Right atrium auricular region (tissue), 2 donors: ENCODE data around the gene DNAJC22. TPM values are rescaled to one million over a fixed set of nuclear protein-coding genes. Genes with fewer than 3 reads are reported as not detected.

Experiments used
- DNase-seq: peaks from one replicate; pipeline ENCODE4 v3.0.0-alpha.2; 2019; ENCODE audit warnings: low spot score
- H3K27ac ChIP-seq, 2 donors: fragments of 200-600 bp; sonication (generic); 1 replicate in 1 of 2; 2 replicates in 1 of 2; pipeline ENCODE4 v1.5.1; 2016 to 2019
- H3K27me3 ChIP-seq, 2 donors: fragments of 200-600 bp; sonication (generic); one replicate each; pipeline versions ENCODE4 v1.5.1 to v1.6.0; 2017 to 2019
- H3K36me3 ChIP-seq: fragments of 200-600 bp; sonication (generic); one replicate; pipeline ENCODE4 v1.5.1; 2016
- H3K4me1 ChIP-seq, 2 donors: fragments of 200-600 bp; sonication (generic); one replicate each; pipeline versions ENCODE4 v1.5.1 to v1.6.0; 2017 to 2019
- H3K4me3 ChIP-seq, 2 donors: fragments of 200-600 bp; sonication (generic); 1 replicate in 1 of 2; 2 replicates in 1 of 2; pipeline ENCODE4 v1.5.1; 2017 to 2019; ENCODE audit warnings: mild to moderate bottlenecking in 1 of 2, moderate library complexity in 1 of 2
- H3K9me3 ChIP-seq, 2 donors: fragments of 200-600 bp; sonication (generic); one replicate each; pipeline ENCODE4 v1.5.1; 2019
- total RNA-seq, 2 donors: library from RNA; depleted of rRNA; stranded (reverse); fragments of >200 nt; gene quantifications; one replicate each; pipeline ENCODE4 v1.1.0, GENCODE V29; 2016
- TF ChIP-seq, protein P1 (sequence below), 2 donors: fragments of 200-600 bp; sonication (generic); IDR thresholded peaks; one replicate each; pipeline ENCODE4 v1.5.1; 2019; ENCODE audit warnings: antibody characterized with exemption in 2 of 2

The DNAJC22 gene
- total RNA-seq, 2 donors from 2014 or later: 0.93 to 1.2 TPM

DNA sequence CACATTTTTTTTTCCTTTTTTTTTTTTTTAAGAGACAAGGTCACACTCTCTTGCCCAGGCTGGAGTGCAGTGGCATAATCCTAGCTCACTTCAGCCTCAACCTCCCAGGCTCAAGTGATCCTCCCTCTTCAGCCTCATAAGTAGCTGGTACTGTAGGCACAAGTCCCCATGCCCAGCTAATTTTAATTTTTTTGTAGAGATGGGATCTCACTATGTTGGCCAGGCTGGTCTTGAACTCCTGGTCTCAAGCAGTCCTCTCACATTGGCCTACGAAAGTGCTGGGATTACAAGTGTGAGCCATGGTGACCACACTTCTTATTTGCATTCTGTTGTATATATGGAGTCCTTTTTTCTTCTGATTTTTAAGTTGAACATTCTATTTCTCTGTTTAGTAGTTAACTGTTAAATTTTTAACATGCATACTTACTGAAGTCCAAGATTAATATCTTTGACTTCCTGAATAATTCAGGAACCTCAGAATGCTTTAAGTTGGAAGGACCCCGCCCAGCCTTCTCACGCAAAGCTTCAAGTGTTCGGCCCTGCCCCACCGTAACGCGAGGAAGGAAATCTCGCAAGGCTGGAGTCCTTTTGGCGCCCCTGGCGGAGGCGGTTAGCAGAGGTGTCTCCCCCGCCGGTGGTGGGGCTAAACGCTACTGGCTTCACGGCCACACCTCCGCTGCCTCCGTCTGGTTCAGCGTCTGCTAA, 42.1 kb downstream of the DNAJC22 start:
- no peaks in the 10 kb centered on the region for H3K36me3 ChIP-seq
- no peak overlapping the region for H3K4me3 ChIP-seq
- no peaks in the 10 kb centered on the region for H3K4me1 ChIP-seq
- H3K27me3 ChIP-seq: no peaks in the 10 kb centered on the region
- no peaks in the 10 kb centered on the region for H3K9me3 ChIP-seq
- TF ChIP-seq, protein P1, sequence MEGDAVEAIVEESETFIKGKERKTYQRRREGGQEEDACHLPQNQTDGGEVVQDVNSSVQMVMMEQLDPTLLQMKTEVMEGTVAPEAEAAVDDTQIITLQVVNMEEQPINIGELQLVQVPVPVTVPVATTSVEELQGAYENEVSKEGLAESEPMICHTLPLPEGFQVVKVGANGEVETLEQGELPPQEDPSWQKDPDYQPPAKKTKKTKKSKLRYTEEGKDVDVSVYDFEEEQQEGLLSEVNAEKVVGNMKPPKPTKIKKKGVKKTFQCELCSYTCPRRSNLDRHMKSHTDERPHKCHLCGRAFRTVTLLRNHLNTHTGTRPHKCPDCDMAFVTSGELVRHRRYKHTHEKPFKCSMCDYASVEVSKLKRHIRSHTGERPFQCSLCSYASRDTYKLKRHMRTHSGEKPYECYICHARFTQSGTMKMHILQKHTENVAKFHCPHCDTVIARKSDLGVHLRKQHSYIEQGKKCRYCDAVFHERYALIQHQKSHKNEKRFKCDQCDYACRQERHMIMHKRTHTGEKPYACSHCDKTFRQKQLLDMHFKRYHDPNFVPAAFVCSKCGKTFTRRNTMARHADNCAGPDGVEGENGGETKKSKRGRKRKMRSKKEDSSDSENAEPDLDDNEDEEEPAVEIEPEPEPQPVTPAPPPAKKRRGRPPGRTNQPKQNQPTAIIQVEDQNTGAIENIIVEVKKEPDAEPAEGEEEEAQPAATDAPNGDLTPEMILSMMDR (IDR thresholded peaks at IDR 0.05): no peak
- H3K27ac ChIP-seq: no peak overlapping the region
- DNase-seq: no peak

DNA sequence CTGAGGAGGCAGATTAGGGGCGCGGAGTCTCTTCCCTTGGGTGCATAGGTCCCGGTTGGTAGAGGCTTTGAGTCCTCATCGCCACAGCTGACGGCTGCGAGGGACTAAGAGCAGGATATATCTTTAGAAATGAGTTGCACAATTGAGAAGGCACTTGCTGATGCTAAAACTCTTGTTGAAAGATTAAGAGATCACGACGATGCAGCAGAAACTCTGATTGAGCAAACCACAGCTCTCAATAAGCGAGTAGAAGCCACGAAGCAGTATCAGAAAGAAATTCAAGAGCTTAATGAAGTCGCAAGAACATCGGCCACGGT, 42.7 kb downstream of the DNAJC22 start:
- DNase-seq: no peak
- Histone ChIP-seq H3K36me3 (no peaks in the 10 kb centered on the region), H3K4me3 (no peak overlapping the region), H3K27ac (no peak overlapping the region), H3K27me3 (no peaks in the 10 kb centered on the region), H3K4me1 (no peaks in the 10 kb centered on the region), H3K9me3 (no peaks in the 10 kb centered on the region)
- TF ChIP-seq, protein P1 (IDR thresholded peaks at IDR 0.05): no peak

DNA sequence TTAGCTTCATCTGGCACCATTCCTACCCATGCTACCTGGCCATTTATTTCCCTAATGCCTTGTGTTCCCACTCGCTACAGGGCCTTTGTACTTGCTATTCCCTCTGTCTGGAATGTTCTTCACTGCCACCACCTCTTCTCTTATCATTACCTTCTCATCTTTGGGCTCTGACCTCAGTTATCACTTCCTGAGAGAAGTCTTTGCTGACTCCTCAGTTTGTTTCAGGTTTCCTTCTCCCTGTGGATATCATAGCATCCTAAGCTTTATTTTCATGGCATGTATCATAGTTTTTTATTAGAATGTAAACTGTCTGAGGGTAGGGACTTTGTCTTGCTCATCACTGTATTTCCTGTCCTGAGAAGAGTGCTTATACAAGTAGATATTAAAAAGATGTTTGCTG, 50.3 kb downstream of the DNAJC22 start:
- Histone ChIP-seq H3K36me3 (no peaks in the 10 kb centered on the region), H3K9me3 (no peaks in the 10 kb centered on the region), H3K4me1 (no peaks in the 10 kb centered on the region), H3K27me3 (no peaks in the 10 kb centered on the region), H3K4me3 (no peak overlapping the region), H3K27ac (no peak overlapping the region)
- DNase-seq: no peak
- TF ChIP-seq, protein P1 (IDR thresholded peaks at IDR 0.05): no peak

DNA sequence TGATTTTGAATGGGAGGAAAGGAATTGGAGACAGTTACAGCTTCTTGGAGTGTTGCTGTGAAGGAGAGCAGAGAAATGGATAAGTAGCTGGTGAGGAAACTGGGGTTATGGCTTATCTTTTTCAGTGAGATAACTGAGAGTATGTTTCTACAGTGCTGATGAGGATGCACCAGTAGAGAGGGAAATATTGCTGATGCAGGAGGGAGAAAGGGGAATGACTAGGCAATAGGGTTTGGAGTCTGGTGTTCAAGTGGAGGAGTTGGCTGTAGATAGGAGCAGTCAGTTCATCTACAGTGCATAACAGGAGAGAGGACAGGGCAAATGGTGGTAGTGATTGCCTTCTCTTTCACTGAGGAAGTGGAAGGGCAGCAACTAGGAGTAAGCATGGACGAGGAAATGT, 53.6 kb downstream of the DNAJC22 start:
- no peaks in the 10 kb centered on the region for H3K27me3 ChIP-seq
- TF ChIP-seq, protein P1 (IDR thresholded peaks at IDR 0.05): no peak
- no peaks in the 10 kb centered on the region for H3K36me3 ChIP-seq

More for the DNA sequence above, 53.6 kb downstream of the DNAJC22 start:
- no peaks in the 10 kb centered on the region for H3K4me1 ChIP-seq
- H3K9me3 ChIP-seq: no peaks in the 10 kb centered on the region
- H3K27ac ChIP-seq: no peak overlapping the region
- no peak for DNase-seq
- H3K4me3 ChIP-seq: no peak overlapping the region

Other genes with a start within 250 kb of the DNAJC22 start
- gene LMBR1L, start 236.0 kb upstream of the DNAJC22 start, total RNA-seq: 10 to 100 TPM; 14.6 to 19.2 TPM
- 100 to 1,000 TPM; 348 to 654 TPM for gene TUBA1B, start 215.5 kb upstream of the DNAJC22 start, total RNA-seq
- gene TUBA1A, start 157.8 kb upstream of the DNAJC22 start, total RNA-seq: 100 to 1,000 TPM; 131 to 241 TPM
- 100 to 1,000 TPM in 1 of 2 donors, 10 to 100 TPM in 1; 64.4 to 145 TPM for gene TUBA1C, start 81.8 kb upstream of the DNAJC22 start, total RNA-seq
- under 1 TPM in 1 of 2 donors, not detected in 1; 0.75 TPM for gene PRPH, start 51.7 kb upstream of the DNAJC22 start, total RNA-seq
- gene TROAP, start 23.6 kb upstream of the DNAJC22 start, total RNA-seq: under 1 TPM in 1 of 2 donors, not detected in 1; 0.48 TPM
- gene C1QL4, start 9.7 kb upstream of the DNAJC22 start, total RNA-seq: not detected
- 1 to 10 TPM; 4.6 to 7.6 TPM for gene SPATS2, start 20.6 kb downstream of the DNAJC22 start, total RNA-seq
- gene KCNH3, start 192.1 kb downstream of the DNAJC22 start, total RNA-seq: 1 to 10 TPM in 1 of 2 donors, under 1 TPM in 1; 0.19 to 1.0 TPM
- 10 to 100 TPM; 81.8 to 82.8 TPM for gene MCRS1, start 221.3 kb downstream of the DNAJC22 start, total RNA-seq